ENCODE results near the gene USP15.

DNA sequence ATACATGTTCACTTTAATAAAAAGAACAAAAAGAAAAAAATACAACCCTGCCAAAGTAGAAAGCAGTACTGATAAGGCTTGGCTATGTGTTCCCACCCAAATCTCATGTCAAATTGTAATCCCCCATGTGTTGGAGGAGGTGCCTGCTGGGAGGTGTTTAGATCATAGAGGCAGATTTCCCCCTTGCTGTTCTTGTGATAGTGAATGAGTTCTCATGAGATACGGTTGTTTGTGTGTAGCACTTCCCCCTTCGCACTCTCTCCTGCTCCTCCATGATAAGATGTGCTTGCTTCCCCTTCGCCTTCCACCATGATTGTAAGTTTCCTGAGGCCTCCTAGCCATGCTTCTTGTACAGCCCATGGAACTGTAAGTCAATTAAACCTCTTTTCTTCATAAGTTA is 59.9 kb downstream of the USP15 start:
- TF ChIP-seq, protein P1, sequence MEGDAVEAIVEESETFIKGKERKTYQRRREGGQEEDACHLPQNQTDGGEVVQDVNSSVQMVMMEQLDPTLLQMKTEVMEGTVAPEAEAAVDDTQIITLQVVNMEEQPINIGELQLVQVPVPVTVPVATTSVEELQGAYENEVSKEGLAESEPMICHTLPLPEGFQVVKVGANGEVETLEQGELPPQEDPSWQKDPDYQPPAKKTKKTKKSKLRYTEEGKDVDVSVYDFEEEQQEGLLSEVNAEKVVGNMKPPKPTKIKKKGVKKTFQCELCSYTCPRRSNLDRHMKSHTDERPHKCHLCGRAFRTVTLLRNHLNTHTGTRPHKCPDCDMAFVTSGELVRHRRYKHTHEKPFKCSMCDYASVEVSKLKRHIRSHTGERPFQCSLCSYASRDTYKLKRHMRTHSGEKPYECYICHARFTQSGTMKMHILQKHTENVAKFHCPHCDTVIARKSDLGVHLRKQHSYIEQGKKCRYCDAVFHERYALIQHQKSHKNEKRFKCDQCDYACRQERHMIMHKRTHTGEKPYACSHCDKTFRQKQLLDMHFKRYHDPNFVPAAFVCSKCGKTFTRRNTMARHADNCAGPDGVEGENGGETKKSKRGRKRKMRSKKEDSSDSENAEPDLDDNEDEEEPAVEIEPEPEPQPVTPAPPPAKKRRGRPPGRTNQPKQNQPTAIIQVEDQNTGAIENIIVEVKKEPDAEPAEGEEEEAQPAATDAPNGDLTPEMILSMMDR (IDR thresholded peaks at IDR 0.05) = no peak
- TF ChIP-seq POLR2A (IDR thresholded peaks at IDR 0.05) (no peak), EP300 (IDR thresholded peaks at IDR 0.05) (no peak), POLR2AphosphoS5 (IDR thresholded peaks at IDR 0.05) (no peak)

Data from stomach (tissue), 4 donors.